Effector memory CD8-positive, alpha-beta T cell (primary cell): ENCODE results near the gene NDUFV3.
"Not testable (repeated sequence)": the region's sequence is repeated elsewhere in the genome, so short reads cannot be mapped to it uniquely, and the experiment has no call there.

Source experiments
- ATAC-seq: fragments of 150-1000 bp; cut with Tn5 transposase; replicated peaks from 2 replicates; pipeline ENCODE4 v1.10.0; 2021; ENCODE audit warnings: mild to moderate bottlenecking, moderate library complexity
- DNase-seq, 3 experiments: peaks; one replicate each; pipeline ENCODE4 v3.0.0; 2021
- H3K27ac Mint-ChIP-seq, 2 donors: one replicate each; pipeline ENCODE4 v1.8.0; 2022; ENCODE audit warnings: mild to moderate bottlenecking in 2 of 2, mixed read lengths in 2 of 2, moderate library complexity in 2 of 2
- H3K27me3 Mint-ChIP-seq, 2 donors: one replicate each; pipeline ENCODE4 v1.8.0; 2022; ENCODE audit warnings: mixed read lengths in 2 of 2
- H3K36me3 Mint-ChIP-seq: one replicate; pipeline ENCODE4 v1.8.0; 2022; ENCODE audit warnings: mild to moderate bottlenecking, moderate library complexity, mixed read lengths; ENCODE audit not compliant: insufficient read depth
- H3K4me1 Mint-ChIP-seq, 2 donors: one replicate each; pipeline ENCODE4 v1.8.0; 2022; ENCODE audit warnings: low read depth in 2 of 2, mixed read lengths in 2 of 2
- H3K4me3 Mint-ChIP-seq, 2 donors: one replicate each; pipeline ENCODE4 v1.8.0; 2022; ENCODE audit warnings: mild to moderate bottlenecking in 2 of 2, mixed read lengths in 2 of 2, moderate library complexity in 2 of 2
- H3K9me3 Mint-ChIP-seq, 2 donors: one replicate each; pipeline ENCODE4 v1.8.0; 2022; ENCODE audit warnings: mixed read lengths in 2 of 2

Gene NDUFV3

GRCh38 chr21:42861848-42862400, 31.2 kb upstream of the NDUFV3 start:
- Mint-ChIP-seq H3K36me3 (peaks cover 48% of the 10 kb centered on the region), H3K9me3 (no peaks in the 10 kb centered on the region), H3K4me3 (no peak overlapping the region), H3K4me1 (peaks cover 19 to 21% of the 10 kb centered on the region in 2 donors), H3K27ac (no peak overlapping the region), H3K27me3 (no peaks in the 10 kb centered on the region)
- no peak for DNase-seq
- no peak for ATAC-seq

DNA sequence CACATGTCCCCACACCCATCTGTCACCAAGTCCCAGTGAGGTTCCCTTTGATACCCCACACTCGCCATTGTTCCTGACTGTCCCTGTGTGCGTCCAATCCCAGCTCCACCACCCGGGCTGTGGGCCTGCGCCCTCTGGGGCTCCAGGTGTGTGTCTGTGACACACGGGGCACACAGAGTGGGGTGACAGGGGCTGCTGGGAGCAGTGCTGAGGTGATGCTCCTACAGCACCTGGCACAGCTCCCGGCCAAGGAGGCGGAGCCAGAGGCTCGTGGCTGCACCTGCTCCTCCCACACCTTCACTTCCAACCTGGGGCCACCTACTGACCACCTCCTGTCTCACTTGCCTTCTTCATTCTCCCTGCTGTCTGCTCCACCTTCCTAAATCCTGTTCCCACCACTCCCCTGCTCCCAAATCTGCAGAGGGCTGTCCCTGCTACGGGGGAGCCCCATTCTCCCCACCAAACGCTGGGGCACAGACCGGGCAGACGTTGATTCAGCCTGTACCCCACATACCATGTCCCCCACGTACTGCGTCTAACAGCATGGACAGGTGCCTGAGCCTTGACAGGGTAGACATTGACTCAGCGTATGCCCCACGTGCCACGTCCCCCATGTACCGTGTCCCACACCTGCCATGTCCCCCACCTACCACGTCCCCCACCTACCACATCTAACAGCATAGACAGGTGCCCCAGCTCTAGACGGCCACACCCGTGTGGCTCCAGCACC, 30.2 kb upstream of the NDUFV3 start:
- no peak overlapping the region for H3K4me3 Mint-ChIP-seq
- H3K27ac Mint-ChIP-seq, result no peak overlapping the region
- H3K4me1 Mint-ChIP-seq, result peaks cover 19 to 21% of the 10 kb centered on the region in 2 donors
- DNase-seq (no peak), ATAC-seq (no peak)
- H3K36me3 Mint-ChIP-seq, result peaks cover 43% of the 10 kb centered on the region
- H3K27me3 Mint-ChIP-seq, result no peaks in the 10 kb centered on the region
- H3K9me3 Mint-ChIP-seq, result no peaks in the 10 kb centered on the region

DNA sequence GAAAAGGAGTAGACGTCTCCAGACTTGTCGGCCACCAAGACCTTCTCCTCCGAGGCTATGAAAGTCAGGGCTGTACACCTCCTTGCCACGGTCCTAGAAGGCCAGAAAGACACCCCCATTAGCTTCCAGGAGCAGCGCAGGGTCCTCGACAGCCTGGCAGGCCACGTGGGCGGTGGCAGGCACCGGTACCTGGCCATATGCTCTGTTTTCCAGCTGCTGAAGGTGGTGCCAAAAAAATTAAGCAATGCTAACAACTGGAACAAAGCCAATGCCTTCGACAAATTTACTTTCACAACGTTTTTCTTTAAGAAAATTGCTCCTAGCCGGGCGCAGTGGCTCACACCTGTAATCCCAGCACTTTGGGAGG, 29.6 kb upstream of the NDUFV3 start:
- ATAC-seq, result no peak
- peaks cover 41% of the 10 kb centered on the region for H3K36me3 Mint-ChIP-seq
- DNase-seq, result no peak
- no peaks in the 10 kb centered on the region for H3K27me3 Mint-ChIP-seq
- no peak overlapping the region for H3K4me3 Mint-ChIP-seq
- H3K27ac Mint-ChIP-seq, result no peak overlapping the region
- H3K9me3 Mint-ChIP-seq, result no peaks in the 10 kb centered on the region
- peaks cover 21 to 22% of the 10 kb centered on the region in 2 donors for H3K4me1 Mint-ChIP-seq

DNA sequence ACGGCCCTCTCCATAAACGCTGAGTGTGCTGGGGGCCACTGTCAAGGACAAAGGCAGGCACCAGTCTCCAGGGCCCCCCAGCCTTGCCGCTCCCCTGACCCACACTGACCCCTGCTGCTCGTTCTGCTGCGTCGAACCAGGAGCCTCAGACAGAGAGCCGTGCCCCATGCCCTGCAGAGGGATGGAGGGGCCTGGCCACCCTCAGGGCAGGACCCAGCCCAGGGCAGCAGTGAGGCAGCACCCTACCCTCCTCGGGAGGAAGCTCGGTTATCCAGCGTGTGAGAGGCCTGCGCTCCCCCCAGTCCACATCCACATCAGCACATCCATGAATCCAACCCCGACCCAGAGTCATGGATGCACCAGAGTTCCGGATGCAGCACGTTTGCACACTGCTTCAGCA, 28.8 kb upstream of the NDUFV3 start:
- H3K27ac Mint-ChIP-seq, result no peak overlapping the region
- no peak for ATAC-seq

GRCh38 chr21:42864815-42865775, 28.0 kb upstream of the NDUFV3 start:
- DNase-seq (no peak), ATAC-seq (no peak)
- H3K36me3 Mint-ChIP-seq, result peaks cover 41% of the 10 kb centered on the region
- H3K27me3 Mint-ChIP-seq, result no peaks in the 10 kb centered on the region
- peak overlapping the region; percentile 67 to 76 for H3K27ac Mint-ChIP-seq
- no peaks in the 10 kb centered on the region for H3K9me3 Mint-ChIP-seq
- peaks cover 19 to 22% of the 10 kb centered on the region in 2 donors for H3K4me1 Mint-ChIP-seq
- H3K4me3 Mint-ChIP-seq, result no peak overlapping the region

More for the DNA sequence above, 28.8 kb upstream of the NDUFV3 start:
- H3K4me3 Mint-ChIP-seq, result no peak overlapping the region
- H3K36me3 Mint-ChIP-seq, result peaks cover 36% of the 10 kb centered on the region
- H3K9me3 Mint-ChIP-seq, result no peaks in the 10 kb centered on the region
- DNase-seq, result no peak
- H3K4me1 Mint-ChIP-seq, result peaks cover 19 to 22% of the 10 kb centered on the region in 2 donors
- no peaks in the 10 kb centered on the region for H3K27me3 Mint-ChIP-seq

DNA sequence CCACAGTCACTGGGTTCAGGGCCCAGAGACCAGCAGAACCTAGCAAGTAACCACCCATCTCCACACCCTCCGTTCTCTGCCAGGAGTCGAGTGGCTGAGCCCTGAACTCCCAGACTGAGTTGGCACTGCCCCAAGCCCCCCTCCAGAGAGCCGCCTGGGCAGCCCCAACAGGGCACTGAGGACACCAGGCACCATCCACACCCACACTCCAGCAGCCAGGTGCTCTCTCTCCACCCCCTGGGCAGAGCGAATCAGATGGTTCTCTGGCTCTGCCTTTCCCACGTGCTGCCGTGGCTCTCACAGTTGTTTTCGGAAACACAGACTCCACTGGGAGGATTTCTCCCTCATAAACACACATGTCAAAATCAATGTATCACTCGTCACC, 27.3 kb upstream of the NDUFV3 start:
- Mint-ChIP-seq H3K9me3 (no peaks in the 10 kb centered on the region), H3K27me3 (no peaks in the 10 kb centered on the region), H3K4me1 (peaks cover 19 to 22% of the 10 kb centered on the region in 2 donors), H3K4me3 (no peak overlapping the region), H3K36me3 (peaks cover 40% of the 10 kb centered on the region), H3K27ac (peak overlapping the region; percentile 67 to 76)
- DNase-seq (no peak), ATAC-seq (no peak)

- Mint-ChIP-seq H3K36me3 (peaks cover 44% of the 10 kb centered on the region), H3K27ac (peak overlapping the region in 1 of 2 donors; percentile 41), H3K4me3 (no peak overlapping the region), H3K9me3 (no peaks in the 10 kb centered on the region), H3K4me1 (peaks cover 16 to 17% of the 10 kb centered on the region in 2 donors), H3K27me3 (no peaks in the 10 kb centered on the region)
- DNase-seq, result no peak
- no peak for ATAC-seq
Observed at GRCh38 chr21:42868196-42868595, 24.9 kb upstream of the NDUFV3 start.

DNA sequence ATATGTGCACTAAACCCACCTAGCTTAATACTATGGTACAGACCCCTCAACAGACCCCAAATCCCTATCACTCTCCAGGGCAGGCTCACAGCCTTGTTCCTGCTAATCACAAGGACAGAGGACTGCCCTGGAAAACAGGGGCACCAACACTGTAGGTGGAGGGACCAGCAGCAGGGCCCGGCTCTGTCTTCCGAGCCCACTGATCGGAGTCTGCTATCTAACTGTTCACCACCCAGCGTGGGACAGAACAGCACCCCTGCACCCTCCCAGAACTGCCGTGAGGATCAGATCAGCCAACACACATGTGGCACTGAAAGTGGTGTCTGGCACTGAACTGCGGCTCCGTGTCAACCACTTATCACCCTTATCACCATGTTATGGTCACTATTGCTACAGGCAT, 20.0 kb upstream of the NDUFV3 start:
- Mint-ChIP-seq H3K27me3 (no peaks in the 10 kb centered on the region), H3K27ac (peak overlapping the region; percentile 36 to 62), H3K4me1 (peaks cover 5 to 7% of the 10 kb centered on the region in 2 donors), H3K36me3 (peaks cover 56% of the 10 kb centered on the region), H3K4me3 (no peak overlapping the region), H3K9me3 (no peaks in the 10 kb centered on the region)
- no peak for DNase-seq
- ATAC-seq, result no peak

DNA sequence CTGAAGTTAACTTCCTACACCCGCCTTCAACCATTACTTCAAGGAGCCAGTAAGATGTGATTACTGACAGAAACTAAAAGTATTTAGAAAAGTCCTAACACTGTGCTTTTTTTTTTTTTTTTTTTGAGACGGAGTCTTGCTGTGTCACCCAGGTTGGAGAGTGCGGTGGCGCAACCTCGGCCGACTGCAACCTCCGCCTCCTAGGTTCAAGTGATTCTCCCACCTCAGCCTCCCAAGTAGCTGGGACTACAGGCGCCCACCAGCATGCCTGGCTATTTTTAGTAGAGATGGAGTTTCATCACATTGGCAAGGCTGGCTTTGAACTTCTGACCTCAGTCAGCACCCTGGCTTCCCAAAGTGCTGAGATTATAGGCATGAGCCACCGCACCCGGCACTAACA, 17.3 kb upstream of the NDUFV3 start:
- not testable (repeated sequence) for H3K9me3 Mint-ChIP-seq, H3K27me3 Mint-ChIP-seq, H3K27ac Mint-ChIP-seq, DNase-seq, H3K4me3 Mint-ChIP-seq, ATAC-seq
- Mint-ChIP-seq H3K4me1 (peaks cover 24 to 29% of the 10 kb centered on the region in 2 donors), H3K36me3 (peaks cover 63% of the 10 kb centered on the region)

- Mint-ChIP-seq H3K27me3 (no peaks in the 10 kb centered on the region), H3K4me1 (peaks cover 24 to 31% of the 10 kb centered on the region in 2 donors), H3K4me3 (peak overlapping the region; percentile 87 to 98), H3K27ac (peak overlapping the region; percentile 99), H3K9me3 (no peaks in the 10 kb centered on the region), H3K36me3 (peaks cover 56% of the 10 kb centered on the region)
- peak in 1 of 3 experiments; percentile 8 for DNase-seq
- peak; percentile 2 for ATAC-seq
Observed at GRCh38 chr21:42878678-42878992, 14.5 kb upstream of the NDUFV3 start.

DNA sequence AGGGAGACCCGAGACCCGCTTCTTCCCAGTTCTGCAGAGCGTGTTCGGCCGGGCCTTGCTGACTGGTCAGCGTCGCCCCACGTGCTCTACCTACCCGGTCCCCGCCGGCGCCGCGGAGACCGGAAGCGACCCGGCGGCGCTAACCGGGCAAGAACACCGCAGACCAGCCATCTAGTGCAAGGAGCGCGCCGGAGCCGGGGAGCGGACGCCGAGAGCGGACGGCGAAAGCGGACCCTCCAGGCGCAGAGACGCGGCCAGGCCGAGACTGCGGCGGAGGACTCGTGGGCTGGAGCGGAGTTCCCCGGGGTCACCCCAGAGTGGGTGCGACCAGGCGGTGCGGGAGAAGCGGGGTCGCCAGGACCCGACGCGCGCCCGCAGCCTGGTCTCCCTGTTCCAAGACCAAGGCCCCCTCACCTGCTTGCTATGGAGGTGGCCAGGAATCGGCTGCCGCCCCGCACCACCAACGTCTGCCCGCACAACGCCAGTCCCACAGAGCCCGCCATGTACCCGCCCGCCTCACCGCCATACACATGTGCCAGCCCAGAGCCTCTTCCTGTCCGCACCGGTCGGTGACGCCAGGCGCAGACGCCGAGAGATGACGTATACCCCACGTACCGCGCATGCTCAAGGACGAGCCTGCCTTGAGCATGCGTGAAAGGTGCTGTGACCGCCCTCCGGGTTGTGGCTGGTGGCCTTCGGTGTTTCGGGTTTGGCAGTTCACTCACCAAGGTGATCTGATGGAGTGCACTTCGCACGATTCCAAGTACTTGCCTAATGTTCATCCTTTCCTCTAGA, 13.9 kb upstream of the NDUFV3 start, which contains the start of gene WDR4:
WDR4 (minus strand) TSS at position 547 of the 795 bp plus-strand sequence; CDS start at position 503, 44 bp downstream.
- no peaks in the 10 kb centered on the region for H3K27me3 Mint-ChIP-seq
- H3K27ac Mint-ChIP-seq, result peak within 1 kb of the TSS; percentile 99
- no peaks in the 10 kb centered on the region for H3K9me3 Mint-ChIP-seq
- H3K4me1 Mint-ChIP-seq, result peaks cover 24 to 29% of the 10 kb centered on the region in 2 donors
- peaks cover 53% of the 10 kb centered on the region for H3K36me3 Mint-ChIP-seq
- ATAC-seq, result peak; percentile 89
- peak; percentile 98 to 100 (median 99) for DNase-seq
- H3K4me3 Mint-ChIP-seq, result peak within 1 kb of the TSS; percentile 87 to 98

GRCh38 chr21:42880352-42880751, 12.8 kb upstream of the NDUFV3 start:
- Mint-ChIP-seq H3K27me3 (no peaks in the 10 kb centered on the region), H3K4me1 (peaks cover 24 to 29% of the 10 kb centered on the region in 2 donors), H3K27ac (peak overlapping the region; percentile 99), H3K4me3 (peak overlapping the region; percentile 87 to 98), H3K9me3 (no peaks in the 10 kb centered on the region), H3K36me3 (peaks cover 42% of the 10 kb centered on the region)
- DNase-seq (no peak), ATAC-seq (no peak)

DNA sequence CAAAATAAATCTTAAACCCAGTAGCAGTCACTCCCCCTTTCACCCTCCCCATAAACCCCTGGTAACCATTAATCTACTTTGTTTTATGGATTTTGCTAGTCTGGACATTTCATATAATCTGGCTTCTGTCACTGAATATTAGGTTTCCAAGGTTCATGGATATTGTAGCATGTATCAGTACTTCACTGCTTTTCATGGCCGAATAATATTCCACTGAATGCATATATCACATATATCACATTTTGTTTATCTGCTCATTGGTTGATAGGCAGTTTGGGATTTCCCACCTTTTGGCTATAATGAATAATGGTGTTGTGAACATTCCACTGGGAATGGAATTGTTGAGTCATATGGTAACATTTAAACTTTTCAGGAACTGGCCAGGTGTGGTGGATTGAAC, 9.2 kb upstream of the NDUFV3 start:
- ATAC-seq (no peak), DNase-seq (no peak)
- Mint-ChIP-seq H3K9me3 (no peaks in the 10 kb centered on the region), H3K27ac (no peak overlapping the region), H3K4me1 (peaks cover 16 to 19% of the 10 kb centered on the region in 2 donors), H3K4me3 (no peak overlapping the region), H3K36me3 (peaks cover 19% of the 10 kb centered on the region), H3K27me3 (no peaks in the 10 kb centered on the region)
